Skeletal muscle cell (primary cell): ENCODE results near the gene C9.

Experiments
- DNase-seq: peaks from one replicate; pipeline ENCODE4 v3.0.0-alpha.2; 2010; ENCODE audit warnings: low read depth
- H3K4me3 ChIP-seq: 2 replicates; pipeline ENCODE4 v1.5.1; 2011; ENCODE audit warnings: low read depth, mild to moderate bottlenecking, control low read depth, low read length, moderate library complexity

Gene C9

DNA sequence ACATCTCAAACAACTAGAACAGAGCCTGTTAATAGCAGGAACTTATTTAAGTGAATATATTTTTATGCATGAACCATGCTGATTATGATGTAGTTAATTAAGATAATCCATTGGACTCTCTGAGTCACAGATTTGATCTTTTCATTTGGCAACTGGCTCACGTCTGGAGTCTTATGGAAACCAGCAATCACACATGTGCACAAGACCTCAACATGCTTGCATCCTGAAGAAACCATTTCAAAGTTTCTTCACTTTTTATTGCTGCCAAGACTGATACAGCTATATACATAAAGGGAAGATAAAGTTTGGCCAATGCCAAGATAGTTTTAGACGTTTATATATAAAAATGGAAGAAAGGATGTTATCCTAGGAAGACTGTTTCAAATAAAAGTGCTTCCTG, 13.3 kb upstream of the C9 start:
- no peak for DNase-seq
- H3K4me3 ChIP-seq = no peak overlapping the region

DNA sequence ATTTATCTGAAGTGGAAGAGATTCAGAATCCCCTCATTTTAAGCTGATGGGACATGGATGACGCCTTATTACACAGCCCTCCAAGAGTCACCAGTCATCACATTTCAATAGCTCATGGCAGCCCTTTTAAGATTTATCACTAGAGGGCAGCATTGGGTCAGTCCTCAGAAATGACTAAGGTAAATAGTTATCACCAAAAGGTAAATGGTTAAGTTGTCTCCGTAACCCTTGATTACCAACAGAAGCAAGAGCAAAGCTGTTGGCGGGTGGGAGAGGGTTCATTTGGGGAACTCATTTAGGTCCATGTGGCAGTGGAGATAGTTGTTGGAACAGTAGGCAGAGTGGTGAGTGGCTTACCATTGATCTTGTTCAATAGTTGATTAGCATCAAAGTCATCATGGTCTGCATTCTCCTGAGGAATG, 12.0 kb upstream of the C9 start:
- no peak overlapping the region for H3K4me3 ChIP-seq
- DNase-seq = no peak

DNA sequence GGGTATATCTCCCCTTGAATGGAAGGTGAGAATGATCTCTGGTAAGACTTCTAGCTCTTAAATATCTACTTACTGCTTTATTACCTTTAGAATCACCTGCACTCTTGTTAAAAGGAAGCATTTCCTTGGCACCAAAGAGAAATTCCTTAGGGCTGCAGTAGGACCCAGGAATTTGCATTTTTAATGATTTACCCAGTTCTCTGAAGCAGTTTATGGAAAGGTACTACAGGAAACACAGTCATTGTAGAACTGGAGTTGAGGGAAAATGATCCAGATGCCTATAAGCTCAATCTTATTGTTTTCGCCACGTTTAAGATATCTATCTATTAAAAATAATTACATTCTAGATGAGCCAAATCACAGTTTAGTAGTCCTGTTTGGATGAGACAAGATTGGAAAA, 9.5 kb upstream of the C9 start:
- DNase-seq = no peak
- H3K4me3 ChIP-seq = no peak overlapping the region

DNA sequence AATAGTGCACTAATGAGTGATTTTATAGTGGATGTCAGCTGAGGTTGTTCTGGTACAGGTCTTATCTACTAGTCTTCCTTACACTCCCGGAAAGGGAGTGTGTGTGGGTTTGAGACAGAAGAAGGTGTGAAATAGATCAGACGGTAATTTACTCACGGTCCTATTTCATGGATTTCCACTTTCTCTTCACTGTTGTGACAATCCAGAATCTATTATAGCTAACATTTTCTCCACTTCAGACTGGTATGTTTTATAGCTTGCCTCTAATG, 7.0 kb upstream of the C9 start:
- H3K4me3 ChIP-seq = no peak overlapping the region
- DNase-seq = no peak

DNA sequence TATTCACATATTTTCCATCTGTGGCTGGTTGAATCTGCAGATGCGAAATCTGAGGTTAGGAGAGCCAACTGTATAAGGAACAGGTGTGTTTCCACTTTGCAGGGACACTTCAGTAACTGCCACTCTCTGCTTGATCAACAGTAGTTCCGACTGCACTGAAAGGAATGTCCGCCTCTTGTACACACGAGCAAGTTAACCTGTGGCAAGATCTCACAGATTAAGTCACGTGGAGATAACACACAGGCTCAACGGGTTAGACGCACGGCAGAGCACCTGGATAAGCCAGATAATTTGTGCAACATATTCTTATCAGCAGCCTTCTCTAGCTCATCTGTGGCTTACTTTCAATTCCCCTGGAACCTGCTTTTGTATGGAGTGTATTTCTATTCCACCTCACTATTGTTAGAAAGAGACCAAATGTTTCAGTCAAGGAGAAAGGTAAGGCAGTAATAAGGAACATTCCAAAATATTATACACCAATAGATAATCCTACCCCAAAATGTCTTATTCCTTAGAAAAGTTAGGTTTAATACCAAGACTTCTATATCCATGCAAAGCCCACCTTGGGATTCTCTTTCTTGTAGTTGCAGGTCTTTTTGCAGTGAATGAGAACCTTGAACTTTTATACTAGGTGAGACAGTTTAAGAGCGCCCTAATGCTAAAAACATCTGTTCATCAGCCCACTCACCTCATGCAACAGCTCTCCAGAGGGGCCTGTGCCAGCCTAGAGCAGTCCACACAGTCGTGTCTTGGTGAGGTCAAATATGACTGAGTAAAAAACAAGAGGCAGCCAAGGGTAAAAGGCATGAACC, 6.5 kb upstream of the C9 start:
- DNase-seq = no peak
- no peak overlapping the region for H3K4me3 ChIP-seq

DNA sequence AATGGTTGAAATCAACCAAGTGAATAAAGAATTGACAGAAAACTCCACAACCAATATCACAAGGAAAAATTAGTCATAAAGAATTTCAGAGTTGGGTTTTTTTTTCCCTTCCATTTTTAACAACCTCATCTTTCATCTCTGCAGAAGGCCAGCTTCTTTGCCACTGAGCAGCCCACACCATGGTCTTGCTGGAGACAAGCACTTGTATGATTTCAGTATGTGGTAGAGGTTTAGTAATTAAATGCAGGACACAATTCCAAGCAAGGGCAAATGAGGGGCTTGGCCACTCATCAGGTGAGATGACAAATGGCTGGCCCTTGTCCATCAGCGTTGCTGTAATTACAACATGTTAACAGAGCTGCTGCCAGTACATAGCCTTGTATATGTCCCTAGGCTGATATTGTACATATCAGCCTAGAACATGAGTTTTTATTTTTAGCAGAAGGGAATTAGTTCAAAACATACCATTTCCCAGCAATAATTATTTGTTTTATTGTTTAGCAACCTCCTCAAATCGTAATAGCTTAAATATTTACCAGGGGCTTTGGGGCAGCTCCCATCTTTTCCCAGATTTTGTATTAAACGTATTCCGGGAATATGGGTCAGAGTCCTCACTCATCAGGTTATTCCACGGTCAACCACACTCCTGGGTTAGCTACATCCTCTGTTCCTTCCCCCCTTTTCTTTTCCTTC, 5.0 kb upstream of the C9 start:
- H3K4me3 ChIP-seq = no peak overlapping the region
- DNase-seq = no peak

DNA sequence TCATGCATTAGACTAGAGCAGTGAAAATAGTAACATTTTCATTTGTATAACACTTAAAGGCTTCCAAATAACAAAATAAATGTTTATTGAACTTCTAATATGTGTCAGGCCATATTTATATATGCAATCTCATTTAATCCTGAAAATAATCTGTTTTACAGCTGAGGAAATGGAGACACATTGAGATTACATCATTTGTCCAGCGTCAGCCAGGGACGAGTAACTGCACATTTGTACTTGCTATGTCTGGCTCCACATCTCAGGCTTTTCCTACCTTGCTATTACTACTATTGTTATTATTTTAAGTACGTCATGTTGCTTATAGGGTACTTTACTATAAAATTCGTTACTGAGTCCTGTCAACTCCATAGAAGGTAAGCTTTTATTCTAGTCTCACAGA, 3.8 kb upstream of the C9 start:
- no peak for DNase-seq
- H3K4me3 ChIP-seq = no peak overlapping the region

DNA sequence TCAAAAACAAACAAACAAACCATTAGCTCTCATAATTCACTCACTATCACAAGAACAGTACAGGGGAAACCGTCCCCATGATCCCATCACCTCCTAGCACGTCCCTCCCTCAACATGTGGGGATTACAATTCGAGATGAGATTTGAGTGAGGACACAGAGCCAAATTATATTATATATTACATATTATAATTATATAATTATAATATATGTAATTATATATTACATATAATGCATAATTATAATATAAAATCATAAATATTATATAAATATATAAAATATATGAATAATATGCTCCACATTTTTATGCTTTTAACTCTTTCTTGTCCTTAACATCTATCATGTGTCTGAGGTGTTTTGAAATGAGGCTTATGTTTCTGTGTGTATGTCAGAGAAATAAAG, 3.4 kb upstream of the C9 start:
- H3K4me3 ChIP-seq = no peak overlapping the region
- no peak for DNase-seq

DNA sequence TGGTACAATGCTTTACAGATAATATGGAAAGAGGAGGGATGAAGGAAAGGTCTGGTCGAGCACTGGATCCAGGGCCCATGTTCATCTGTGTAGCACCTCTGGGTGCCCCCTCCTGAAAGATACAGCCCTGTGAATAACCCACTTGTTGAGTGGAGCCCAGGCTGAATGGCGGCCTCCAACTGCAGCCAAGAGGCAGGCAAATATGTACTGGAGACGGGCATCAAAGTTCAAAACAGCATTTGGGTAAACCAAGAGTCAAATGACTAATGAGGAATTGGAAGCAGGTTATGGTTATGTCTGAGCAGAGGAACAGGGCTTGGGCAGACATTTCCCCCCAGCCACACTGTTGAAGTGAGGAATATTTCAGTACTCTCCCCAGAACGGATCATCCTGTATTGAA, 1.1 kb downstream of the C9 start:
- no peak for DNase-seq
- no peak overlapping the region for H3K4me3 ChIP-seq

DNA sequence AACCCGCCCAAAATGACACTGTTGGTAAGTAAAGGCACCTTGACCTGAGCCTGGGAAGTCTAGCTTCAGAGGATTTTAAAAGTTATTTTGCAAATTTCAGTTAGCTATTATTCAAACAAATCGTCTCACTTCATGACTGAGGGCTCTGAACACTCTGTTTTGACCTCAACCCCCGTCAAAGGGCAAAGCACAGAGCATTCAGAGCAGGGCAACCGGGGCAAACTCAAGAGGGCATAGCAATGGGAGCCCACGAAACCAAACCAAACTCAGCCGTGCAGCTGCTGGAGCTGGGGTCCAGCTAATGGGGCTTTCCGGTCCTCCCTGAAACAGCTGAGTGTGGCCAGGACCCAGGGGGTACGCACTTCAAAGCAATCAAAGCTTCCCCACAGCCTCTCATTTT, 1.6 kb downstream of the C9 start:
- H3K4me3 ChIP-seq = no peak overlapping the region
- no peak for DNase-seq

DNA sequence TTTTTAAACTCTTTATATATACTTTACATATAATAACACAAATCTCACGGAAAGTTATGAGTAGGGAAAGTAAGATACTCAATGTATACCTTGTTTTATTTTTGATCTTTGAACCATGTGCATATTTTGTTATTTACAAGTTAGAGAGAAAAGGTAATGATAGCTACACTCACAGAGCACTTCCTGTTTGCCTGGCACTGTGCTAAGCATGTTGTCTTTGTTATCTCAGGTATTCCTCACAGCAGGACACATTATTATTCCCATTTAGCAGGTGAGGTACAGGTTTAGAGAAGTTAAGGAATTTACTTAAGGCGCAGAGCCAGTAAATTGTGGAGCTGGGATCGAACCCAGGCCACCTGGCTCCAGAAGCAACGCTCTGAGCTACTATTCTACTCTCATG, 3.0 kb downstream of the C9 start:
- no peak for DNase-seq
- H3K4me3 ChIP-seq = no peak overlapping the region

DNA sequence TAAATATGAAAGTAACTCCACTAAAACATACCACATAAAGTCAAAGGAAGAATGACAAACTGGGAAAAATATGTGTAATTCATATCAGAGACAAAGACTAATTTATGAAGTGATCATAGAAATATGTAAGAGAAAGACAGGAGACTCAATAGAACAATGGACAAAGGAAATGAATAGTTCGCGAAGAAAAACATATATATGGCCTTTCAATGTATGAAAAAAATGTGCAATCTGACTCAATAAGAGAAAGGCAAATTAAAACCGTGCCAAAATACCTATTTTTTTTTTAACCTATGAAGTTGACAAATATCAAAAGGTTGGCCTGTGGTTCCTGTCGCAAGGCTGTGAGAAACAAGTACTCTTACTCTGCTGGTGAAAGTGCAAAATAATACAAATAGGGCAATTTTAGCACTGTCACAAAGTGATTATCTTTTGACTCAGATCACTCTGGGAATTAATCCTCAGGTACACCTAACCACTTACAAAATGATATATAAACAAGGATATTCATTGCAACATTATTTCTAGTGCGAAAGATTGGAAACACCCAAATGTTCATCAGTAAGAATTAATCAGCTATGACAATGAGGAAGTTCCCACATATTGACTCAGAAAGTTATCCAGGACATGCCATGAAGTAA, 3.7 kb downstream of the C9 start:
- DNase-seq = no peak
- no peak overlapping the region for H3K4me3 ChIP-seq

DNA sequence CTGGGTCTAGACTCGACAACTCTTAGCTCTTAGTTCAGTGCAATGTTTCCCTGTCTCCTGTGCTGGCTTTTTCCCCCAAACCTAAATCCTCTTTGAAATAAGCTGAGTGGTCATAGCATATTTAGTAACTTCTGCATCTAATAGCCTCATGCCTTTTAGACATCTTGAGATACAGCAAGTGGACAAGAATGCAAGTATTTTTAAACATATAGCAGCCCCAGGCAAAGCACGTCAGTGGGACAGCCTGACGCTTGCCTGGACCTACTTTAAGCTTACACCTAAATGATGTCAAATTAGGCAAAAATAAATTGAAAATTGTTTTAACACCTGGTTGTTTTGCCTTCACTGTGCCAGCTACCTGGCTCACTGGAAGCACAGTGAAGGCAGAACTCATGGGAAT, 8.0 kb downstream of the C9 start:
- no peak for DNase-seq
- no peak overlapping the region for H3K4me3 ChIP-seq

DNA sequence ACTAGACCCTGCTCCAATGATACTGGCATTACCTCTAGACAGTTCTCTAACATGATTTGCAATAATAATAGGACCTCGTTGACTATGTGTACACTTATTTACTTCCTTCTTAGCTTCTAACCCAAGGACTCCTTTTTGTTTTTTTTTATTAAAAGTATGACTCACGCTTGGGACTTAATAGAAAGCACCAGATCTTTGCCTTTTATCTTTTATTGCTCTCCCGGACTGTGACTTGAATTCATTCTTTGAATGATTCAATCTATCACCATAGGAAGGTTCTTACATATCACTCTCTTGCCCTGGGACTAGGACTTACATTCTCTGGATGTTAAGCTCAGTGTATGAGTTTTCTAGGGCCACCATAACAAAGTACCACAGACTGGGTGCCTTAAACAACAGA, 9.0 kb downstream of the C9 start:
- H3K4me3 ChIP-seq = no peak overlapping the region
- DNase-seq = no peak

DNA sequence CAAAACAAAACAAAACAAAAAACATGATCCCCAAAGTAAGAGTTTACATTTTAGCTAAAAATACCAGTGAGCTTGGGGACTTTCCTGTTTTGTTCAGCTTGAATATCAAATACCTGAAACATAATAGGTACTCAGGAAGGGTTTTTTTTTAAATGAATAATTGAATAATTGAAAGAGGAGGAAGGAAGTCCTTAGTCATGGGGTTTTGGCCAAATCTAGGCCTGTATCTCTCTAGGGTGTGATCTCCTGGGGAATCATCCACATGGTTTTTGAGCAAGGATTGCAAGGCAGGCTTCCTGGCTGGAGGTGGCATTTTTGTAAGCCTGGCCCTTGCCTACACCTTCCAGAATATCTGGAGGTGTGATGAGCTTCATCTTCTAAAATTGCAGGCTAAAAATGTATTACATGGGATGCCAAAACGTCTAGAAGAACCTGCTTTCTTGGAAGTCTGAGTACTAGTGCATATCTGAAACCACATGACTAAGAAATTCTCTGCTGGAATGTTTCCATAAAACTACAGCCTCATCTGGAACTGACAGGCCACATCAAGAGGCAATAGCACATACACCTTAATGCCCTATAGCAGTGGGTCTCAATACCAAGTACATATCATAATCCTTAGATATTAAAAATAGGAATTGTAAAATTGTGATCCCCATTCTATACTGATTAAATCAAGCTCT, 10.4 kb downstream of the C9 start:
- DNase-seq = no peak

DNA sequence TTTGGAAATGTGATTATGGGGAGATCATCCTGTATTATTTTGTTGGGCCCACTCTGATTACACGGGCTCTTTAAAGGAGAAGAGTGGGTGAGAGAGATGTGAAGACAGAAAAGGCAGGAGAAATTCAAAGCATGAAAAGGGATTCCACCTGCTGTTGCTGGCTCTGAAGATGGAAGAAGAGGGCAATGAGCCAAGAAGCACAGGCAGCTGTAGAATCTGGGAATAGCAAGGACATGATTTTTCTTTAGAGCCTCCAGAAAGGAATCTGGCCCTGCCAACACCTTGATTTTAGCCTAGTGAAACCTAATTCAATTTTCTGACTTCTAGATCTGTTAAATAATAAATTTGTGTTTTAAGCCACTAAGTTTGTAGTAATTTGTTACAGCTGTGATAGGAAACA, 11.3 kb downstream of the C9 start:
- no peak for DNase-seq
- H3K4me3 ChIP-seq = no peak overlapping the region

More for the DNA sequence above, 10.4 kb downstream of the C9 start:
- H3K4me3 ChIP-seq = no peak overlapping the region

DNA sequence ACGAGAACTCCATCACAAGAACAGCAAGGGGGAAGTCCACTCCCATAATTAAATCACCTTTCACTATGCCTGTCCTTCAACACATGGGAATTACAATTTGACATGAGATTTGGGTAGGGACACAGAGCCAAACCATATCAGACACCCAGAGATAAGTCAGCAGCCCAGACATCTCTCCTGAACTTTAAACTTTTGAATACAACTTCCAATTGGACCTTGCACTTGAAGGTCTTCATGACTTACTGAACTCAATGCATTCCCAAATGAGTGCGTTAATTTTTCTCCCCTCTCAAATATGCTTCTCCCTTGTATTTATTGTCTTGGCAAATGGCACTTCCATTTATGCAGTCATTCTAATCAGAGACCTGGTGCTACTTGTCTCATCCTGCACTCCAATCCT, 12.1 kb downstream of the C9 start:
- H3K4me3 ChIP-seq = no peak overlapping the region
- DNase-seq = no peak

DNA sequence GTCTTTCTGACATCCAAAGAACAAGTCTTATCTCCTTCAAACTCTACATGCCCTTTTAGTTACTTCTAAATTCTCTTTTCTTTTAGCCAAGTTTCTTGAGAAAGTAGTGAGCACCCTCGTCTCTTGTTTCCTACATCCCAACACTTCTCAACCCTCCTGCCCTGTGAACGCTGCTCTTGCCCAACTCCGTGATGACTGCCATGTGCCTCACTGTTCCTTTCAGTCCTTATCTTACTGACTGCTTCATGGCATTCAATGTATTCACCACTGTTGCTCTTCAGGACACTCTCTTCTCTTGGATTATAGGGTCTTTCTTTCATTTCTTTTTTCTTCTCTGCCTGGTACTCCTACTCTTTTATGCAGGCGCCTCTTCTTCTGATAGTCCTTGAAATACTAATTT, 14.8 kb downstream of the C9 start:
- no peak overlapping the region for H3K4me3 ChIP-seq
- DNase-seq = no peak

DNA sequence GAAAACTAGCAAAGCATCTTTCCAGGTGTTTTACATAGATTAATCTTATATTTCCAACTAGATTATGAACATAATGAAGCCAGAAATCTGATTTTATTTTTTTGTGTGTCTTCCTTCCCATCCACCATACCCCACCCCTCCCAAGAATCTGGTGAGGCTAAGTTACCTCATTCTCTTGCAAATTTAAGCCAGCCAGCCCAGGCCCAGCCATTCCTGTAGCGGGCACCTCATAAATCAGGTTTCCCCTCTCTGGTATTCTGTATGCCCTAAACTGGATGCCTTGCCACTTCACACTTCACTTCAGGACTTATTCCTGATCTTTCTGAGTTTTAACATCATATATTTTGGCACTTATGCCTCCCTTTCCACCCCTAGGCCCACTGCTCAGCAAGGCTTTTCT, 21.8 kb downstream of the C9 start:
- H3K4me3 ChIP-seq = no peak overlapping the region
- DNase-seq = no peak

DNA sequence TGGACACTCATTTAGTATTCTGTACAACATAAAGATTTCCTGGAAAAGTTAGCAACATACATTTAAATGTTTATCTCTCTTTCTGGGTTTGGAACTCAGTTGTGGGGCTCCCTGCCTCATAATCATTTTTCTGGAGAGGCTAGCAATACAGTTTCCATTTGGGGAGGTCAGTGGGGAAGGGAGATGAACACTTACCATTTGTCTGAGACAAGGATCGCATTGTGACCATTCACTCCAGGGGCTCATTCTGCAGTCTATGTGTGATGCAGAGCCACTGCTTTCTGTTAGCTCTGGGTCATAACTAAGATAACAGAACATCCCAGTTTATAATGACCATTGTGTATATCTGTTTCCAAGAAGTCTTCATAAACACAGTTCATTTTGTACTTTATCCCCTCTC, 22.4 kb downstream of the C9 start:
- no peak for DNase-seq

DNA sequence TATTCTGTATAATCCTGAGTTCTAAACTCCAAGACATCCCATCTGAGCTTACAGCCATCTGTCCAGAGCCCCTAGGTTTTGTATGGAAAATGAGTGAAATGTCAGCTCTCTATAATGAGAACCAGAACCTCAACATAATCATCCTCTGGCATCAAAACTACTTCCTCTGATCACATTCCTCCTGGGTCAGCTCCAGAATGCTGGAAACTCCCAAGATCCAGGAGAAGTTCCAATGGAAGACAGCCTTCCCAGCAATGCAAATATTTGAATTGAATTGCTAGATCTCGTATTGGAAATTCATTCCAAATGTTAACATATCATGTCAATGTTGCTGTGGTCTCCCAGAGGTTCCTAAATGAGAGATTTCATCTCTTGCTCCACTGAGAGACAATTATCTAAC, 23.8 kb downstream of the C9 start:
- DNase-seq = no peak
- H3K4me3 ChIP-seq = no peak overlapping the region

More for the DNA sequence above, 22.4 kb downstream of the C9 start:
- no peak overlapping the region for H3K4me3 ChIP-seq
